PC-9 (cell line): Measurements from ENCODE around the gene FLNB.

Experiments used
- EZH2 ChIP-seq: fragments of 200-600 bp; sonication (generic); IDR thresholded peaks from 2 replicates; pipeline ENCODE4 v1.8.0; 2017; ENCODE audit warnings: antibody characterized with exemption, low read depth
- TF ChIP-seq, protein P1 (sequence below): fragments of 200-600 bp; sonication (generic); conservative IDR thresholded peaks from 2 replicates; pipeline ENCODE4 v1.6.1; 2017; ENCODE audit warnings: mixed run types, antibody characterized with exemption, mild to moderate bottlenecking, moderate library complexity

DNA sequence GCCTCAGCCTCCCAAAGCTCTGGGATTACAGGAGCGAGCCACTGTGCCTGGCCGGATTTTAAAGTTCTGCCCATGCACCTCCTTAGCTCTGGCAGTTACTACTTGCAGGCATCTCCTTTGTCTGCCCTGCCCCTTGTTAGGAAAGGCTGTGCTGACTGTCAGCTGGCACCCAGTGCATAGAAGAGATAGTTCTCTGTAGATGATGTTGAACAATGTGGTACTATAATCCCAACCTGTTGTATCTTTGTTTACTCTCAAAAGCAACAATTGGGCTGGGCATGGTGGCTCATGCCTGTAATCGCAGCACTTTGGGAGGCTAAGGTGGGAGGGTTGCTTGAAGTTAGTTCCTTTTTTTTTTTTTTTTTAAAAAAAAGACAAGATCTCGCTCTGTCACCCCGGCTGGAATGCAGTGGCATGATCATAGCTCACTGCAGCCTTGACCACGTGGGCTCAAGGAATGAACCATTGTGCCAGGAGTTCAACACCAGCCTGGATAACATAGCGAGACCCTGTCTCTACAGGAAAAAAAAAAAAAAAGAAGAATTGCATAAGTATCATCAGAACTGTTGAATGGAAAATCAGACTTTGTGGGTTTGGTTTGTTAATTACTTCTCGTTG, 30.6 kb downstream of the FLNB start:
- TF ChIP-seq, protein P1, sequence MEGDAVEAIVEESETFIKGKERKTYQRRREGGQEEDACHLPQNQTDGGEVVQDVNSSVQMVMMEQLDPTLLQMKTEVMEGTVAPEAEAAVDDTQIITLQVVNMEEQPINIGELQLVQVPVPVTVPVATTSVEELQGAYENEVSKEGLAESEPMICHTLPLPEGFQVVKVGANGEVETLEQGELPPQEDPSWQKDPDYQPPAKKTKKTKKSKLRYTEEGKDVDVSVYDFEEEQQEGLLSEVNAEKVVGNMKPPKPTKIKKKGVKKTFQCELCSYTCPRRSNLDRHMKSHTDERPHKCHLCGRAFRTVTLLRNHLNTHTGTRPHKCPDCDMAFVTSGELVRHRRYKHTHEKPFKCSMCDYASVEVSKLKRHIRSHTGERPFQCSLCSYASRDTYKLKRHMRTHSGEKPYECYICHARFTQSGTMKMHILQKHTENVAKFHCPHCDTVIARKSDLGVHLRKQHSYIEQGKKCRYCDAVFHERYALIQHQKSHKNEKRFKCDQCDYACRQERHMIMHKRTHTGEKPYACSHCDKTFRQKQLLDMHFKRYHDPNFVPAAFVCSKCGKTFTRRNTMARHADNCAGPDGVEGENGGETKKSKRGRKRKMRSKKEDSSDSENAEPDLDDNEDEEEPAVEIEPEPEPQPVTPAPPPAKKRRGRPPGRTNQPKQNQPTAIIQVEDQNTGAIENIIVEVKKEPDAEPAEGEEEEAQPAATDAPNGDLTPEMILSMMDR, result no peak
- TF ChIP-seq EZH2, result no peak
